Fibroblast of villous mesenchyme (primary cell): ENCODE results near the gene CTSF. TPM values are rescaled to one million over a fixed set of nuclear protein-coding genes. Genes with fewer than 3 reads are reported as not detected.

Experiments used
- DNase-seq: peaks from one replicate; pipeline ENCODE4 v3.0.0-alpha.2; 2010; ENCODE audit warnings: low read depth
- H3K4me3 ChIP-seq: 2 replicates; pipeline ENCODE4 v1.5.1; 2011; ENCODE audit warnings: low read depth, mild to moderate bottlenecking, low read length
- total RNA-seq: library from RNA; depleted of rRNA; stranded (reverse); fragments of >200 nt; gene quantifications from 2 replicates; pipeline ENCODE4 v1.2.3, GENCODE V29; 2012
- TF ChIP-seq, protein P1 (sequence below): IDR thresholded peaks from 2 replicates; pipeline ENCODE4 v1.5.1; 2012; ENCODE audit warnings: low read depth, mild to moderate bottlenecking, low read length; ENCODE audit not compliant: insufficient read depth

Gene CTSF
- total RNA-seq, 1 donor = 9.9 TPM

DNA sequence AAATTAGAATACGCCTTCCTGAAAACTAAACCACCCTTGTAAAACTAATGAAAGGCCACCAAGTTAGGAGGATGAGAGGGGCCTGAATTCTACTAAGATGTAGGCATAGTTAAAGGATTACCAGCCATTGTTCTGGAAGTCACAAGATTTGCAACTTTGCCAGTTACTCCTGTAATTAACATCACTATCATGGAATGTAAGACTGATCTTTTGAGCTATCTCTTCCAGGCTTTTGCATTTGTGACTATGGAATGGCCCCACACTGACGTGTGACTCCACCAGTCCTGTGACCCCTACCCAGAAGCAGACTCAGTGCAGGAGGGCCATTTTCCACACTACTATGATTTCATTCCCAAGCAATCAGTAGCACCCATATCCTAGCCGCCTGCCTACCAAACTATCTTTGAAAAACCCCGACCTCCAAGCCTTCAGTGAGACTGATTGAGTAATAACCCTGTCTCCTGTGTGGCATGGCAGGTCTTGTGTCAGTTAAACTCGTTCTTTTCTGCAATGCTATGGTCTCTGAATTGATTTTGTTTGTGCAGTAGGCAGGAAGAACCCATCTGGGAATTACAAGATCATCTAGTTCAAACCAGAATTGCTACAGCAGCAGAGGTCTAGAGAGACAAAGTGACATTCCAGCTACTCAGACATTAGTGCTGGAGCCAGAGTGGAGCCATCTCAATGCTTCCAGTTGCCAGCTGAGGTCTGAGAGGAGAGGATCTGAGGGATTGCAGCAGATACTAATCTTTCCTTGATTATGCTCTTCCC is 1.9 kb upstream of the CTSF start:
- TF ChIP-seq, protein P1, sequence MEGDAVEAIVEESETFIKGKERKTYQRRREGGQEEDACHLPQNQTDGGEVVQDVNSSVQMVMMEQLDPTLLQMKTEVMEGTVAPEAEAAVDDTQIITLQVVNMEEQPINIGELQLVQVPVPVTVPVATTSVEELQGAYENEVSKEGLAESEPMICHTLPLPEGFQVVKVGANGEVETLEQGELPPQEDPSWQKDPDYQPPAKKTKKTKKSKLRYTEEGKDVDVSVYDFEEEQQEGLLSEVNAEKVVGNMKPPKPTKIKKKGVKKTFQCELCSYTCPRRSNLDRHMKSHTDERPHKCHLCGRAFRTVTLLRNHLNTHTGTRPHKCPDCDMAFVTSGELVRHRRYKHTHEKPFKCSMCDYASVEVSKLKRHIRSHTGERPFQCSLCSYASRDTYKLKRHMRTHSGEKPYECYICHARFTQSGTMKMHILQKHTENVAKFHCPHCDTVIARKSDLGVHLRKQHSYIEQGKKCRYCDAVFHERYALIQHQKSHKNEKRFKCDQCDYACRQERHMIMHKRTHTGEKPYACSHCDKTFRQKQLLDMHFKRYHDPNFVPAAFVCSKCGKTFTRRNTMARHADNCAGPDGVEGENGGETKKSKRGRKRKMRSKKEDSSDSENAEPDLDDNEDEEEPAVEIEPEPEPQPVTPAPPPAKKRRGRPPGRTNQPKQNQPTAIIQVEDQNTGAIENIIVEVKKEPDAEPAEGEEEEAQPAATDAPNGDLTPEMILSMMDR = no peak
- H3K4me3 ChIP-seq = no peak overlapping the region
- no peak for DNase-seq

GRCh38 chr11:66569076-66569475 is 670 bp upstream of the CTSF start:
- no peak for DNase-seq
- no peak overlapping the region for H3K4me3 ChIP-seq
- TF ChIP-seq, protein P1 = no peak

GRCh38 chr11:66567787-66568123 is 651 bp downstream of the CTSF start:
- DNase-seq = no peak
- TF ChIP-seq, protein P1 = no peak
- peak overlapping the region; percentile 56 for H3K4me3 ChIP-seq

GRCh38 chr11:66566221-66566620 is 2.2 kb downstream of the CTSF start:
- TF ChIP-seq, protein P1 = no peak
- no peak for DNase-seq
- no peak overlapping the region for H3K4me3 ChIP-seq

DNA sequence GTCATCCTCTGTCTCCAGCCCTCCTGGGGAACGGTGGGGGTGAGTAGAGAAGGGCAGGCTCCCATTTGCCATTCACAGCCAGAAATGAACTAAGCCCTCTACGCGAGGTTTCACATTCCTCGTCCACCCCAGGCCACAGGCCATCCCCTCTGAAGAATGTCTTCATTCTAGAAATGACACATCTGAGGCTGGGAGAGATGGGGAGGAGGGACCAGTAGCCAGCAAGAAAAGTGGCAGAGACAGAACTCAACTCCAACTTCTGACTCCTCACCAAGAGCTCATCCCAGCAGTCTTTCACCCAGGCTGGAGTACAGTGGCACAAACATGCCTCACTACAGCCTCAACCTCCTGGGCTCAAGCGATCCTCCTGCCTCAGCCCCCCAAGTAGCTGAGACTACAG is 3.4 kb downstream of the CTSF start:
- TF ChIP-seq, protein P1 = no peak
- no peak for DNase-seq
- H3K4me3 ChIP-seq = no peak overlapping the region

GRCh38 chr11:66564538-66564937 is 3.9 kb downstream of the CTSF start:
- no peak overlapping the region for H3K4me3 ChIP-seq
- TF ChIP-seq, protein P1 = no peak
- no peak for DNase-seq

- TF ChIP-seq, protein P1 = no peak
- H3K4me3 ChIP-seq = no peak overlapping the region
- no peak for DNase-seq
These were observed 4.6 kb downstream of the CTSF start for GRCh38 chr11:66563832-66564231.
